Measurements from ENCODE around the gene TBX4. TPM values are rescaled to one million over a fixed set of nuclear protein-coding genes. Genes with fewer than 3 reads are reported as not detected.

The TBX4 gene
- total RNA-seq, 4 donors from 2014 or later = 0.27 TPM; not detected in 3

DNA sequence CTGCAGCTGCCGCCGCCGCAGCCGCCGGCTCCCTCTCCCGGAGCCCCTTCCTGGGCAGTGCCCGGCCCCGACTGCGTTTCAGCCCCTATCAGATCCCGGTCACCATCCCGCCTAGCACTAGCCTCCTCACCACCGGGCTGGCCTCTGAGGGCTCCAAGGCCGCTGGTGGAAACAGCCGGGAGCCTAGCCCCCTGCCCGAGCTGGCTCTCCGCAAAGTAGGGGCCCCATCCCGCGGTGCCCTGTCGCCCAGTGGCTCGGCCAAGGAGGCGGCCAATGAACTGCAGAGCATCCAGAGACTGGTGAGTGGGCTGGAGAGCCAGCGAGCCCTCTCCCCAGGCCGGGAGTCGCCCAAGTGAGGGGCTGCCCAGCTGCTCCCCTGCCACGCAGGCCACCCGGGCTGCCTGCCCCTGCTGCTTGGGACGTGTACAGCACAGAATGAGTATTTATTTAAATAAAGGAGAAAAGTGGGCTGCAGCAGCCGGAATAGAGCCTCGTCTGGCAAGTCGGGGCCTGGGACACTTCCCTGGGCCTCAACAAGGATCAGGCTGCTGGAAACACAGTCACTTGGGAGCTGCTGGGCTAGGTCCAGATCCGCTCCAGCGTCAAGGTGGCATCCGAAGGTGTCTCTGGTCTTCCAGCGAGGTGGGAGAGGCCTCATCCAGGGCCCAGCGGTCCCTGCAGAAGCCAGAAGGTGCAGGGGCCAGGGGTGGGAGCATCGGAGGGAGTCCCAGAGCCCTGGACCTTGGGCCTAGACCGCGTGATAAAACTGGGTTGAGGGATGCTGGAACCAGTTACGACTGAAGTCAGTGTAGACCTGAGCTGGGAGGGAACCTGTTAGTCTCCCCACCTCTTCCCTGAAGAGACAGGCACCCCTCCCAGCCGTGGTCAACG, 43.8 kb upstream of the TBX4 start:
- 25 to 55% methylated on average over 1 to 3 of the region's 41 CpGs for WGBS, 2 donors (ENCODE audit: low coverage in 1 of 2)
- H3K36me3 ChIP-seq = peaks cover 0 to 36% of the 10 kb centered on the region in 2 donors
- H3K4me1 ChIP-seq = peaks cover 0 to 94% (median 34%) of the 10 kb centered on the region in 3 donors
- peaks cover 56% of the 10 kb centered on the region for H3K27me3 ChIP-seq
- H3K27ac ChIP-seq = peak overlapping the region in 3 of 4 donors; percentile 56 to 94 (median 94)
- no peak for ATAC-seq
- peak overlapping the region in 1 of 2 donors; percentile 72 for H3K4me3 ChIP-seq
- TF ChIP-seq EP300 (IDR thresholded peaks at IDR 0.05) (no peak), POLR2AphosphoS5 (IDR thresholded peaks at IDR 0.05) (no peak), POLR2A (IDR thresholded peaks at IDR 0.05) (no peak)
- TF ChIP-seq, protein P1, sequence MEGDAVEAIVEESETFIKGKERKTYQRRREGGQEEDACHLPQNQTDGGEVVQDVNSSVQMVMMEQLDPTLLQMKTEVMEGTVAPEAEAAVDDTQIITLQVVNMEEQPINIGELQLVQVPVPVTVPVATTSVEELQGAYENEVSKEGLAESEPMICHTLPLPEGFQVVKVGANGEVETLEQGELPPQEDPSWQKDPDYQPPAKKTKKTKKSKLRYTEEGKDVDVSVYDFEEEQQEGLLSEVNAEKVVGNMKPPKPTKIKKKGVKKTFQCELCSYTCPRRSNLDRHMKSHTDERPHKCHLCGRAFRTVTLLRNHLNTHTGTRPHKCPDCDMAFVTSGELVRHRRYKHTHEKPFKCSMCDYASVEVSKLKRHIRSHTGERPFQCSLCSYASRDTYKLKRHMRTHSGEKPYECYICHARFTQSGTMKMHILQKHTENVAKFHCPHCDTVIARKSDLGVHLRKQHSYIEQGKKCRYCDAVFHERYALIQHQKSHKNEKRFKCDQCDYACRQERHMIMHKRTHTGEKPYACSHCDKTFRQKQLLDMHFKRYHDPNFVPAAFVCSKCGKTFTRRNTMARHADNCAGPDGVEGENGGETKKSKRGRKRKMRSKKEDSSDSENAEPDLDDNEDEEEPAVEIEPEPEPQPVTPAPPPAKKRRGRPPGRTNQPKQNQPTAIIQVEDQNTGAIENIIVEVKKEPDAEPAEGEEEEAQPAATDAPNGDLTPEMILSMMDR (IDR thresholded peaks at IDR 0.05) = no peak
- H3K9me3 ChIP-seq = no peaks in the 10 kb centered on the region

DNA sequence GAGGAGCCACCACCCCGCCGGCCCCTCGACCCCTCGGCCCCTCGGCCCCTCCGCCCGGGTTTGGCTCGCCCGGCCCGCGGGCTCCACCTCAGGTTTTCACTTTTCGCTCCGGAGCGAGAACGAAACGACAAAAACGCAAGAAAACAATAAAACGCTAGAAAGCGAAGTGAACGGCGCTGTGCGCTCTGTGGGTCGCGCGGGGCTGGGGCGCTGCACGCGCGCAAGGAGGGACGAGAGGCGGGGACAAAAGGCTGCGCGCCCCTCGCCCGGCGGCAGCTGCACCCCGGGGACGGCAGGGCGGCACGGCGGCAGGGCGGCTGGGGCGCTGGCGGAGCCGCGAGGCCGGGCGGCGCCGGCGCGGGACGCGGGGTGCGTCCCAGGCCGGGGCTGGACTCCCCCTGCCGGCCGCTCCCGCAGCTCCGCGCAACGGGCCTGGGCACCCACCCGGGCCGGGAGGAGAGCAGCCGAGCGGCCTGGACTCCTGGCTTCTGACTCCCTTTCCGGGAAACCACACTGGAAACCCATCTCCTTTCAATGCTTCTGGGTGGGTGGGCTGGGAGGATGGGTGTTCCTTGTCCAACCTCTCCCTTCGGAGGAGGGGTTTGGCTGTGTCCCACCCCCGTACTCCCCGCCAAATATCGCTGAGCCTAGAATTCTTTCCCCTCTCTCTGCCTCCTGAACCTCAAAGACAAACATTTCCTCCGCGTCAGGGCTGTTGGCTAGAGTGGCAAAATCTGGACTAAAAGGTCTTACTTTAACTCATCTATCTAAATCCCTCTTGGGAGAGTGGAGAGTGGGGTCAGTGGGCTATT, 42.7 kb upstream of the TBX4 start:
- Histone ChIP-seq H3K36me3 (peaks cover 0 to 28% of the 10 kb centered on the region in 2 donors), H3K4me1 (peaks cover 0 to 94% (median 31%) of the 10 kb centered on the region in 3 donors), H3K4me3 (peak overlapping the region; percentile 40 to 72), H3K9me3 (no peaks in the 10 kb centered on the region), H3K27me3 (peaks cover 45% of the 10 kb centered on the region), H3K27ac (peak overlapping the region; percentile 64 to 94 (median 92))
- no peak for TF ChIP-seq POLR2A (IDR thresholded peaks at IDR 0.05)
- TF ChIP-seq POLR2AphosphoS5 (IDR thresholded peaks at IDR 0.05) = peak; percentile 26
- TF ChIP-seq, protein P1 (IDR thresholded peaks at IDR 0.05) = peak in 3 of 4 experiments; percentile 63 to 73 (median 67)
- 1 to 5% methylated on average over 8 to 14 of the region's 73 CpGs for WGBS, 2 donors (ENCODE audit: low coverage in 1 of 2)
- ATAC-seq = peak; percentile 61

DNA sequence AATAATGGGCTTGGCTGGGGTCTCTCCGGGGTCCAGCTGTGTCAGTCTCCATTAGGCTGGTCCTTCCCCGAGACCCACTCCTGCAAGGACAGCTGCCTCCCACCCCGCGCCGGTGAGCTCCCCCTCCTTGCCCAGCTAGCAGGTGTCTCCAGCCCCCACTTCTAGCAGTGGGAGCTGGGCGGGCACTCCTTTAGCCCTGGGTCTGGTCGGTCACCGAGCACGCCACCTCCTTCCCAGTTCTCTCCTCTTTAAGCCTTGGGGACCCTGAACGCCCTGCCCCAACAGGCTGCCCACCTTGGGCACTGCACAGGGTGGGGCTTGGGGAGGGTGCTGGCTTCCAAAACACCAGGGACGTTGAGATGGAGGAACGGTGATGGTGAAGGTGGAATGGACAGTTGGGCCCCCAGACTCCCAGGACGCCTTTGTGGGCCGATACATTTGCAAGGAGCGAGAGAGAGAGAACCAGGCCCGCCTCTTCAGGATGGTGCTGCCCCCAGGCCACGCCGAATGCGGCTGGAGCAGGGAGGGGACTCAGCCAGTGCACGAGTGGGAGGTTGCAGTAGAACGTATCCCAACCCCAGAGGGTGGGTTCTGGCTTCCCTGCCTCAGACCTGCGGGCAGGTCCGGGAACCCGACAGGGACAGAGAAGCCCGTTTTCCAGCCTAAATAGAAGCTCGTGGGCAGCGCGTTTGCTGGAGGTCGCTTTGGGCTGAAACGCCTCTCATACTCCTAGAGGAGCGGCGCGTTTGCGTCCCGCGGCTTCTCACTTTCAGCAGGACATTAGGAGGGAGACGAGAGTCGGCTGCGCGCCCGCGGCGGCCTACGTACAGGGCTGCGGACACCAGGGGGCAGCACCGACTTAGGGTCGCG, 41.8 kb upstream of the TBX4 start:
- H3K4me1 ChIP-seq = peaks cover 0 to 93% (median 31%) of the 10 kb centered on the region in 3 donors

DNA sequence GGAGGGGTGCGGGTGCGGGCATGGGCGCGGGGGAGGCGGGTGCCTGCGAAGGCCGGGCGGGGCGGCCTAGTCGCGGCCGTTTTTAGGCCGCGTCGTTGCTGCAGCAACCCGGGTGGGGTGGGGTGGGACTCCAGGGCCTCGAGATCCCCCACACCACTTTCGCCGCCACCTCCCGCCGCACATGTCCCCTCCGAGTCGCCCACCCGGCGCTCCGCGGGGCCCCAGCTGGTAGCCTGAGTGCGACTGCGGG, 41.3 kb upstream of the TBX4 start:
- Histone ChIP-seq H3K9me3 (no peaks in the 10 kb centered on the region), H3K4me3 (peak overlapping the region; percentile 53 to 72), H3K4me1 (peaks cover 0 to 88% (median 31%) of the 10 kb centered on the region in 3 donors), H3K36me3 (peaks cover 0 to 14% of the 10 kb centered on the region in 2 donors), H3K27me3 (peaks cover 31% of the 10 kb centered on the region), H3K27ac (peak overlapping the region; percentile 64 to 94 (median 92))
- WGBS, 2 donors (ENCODE audit: low coverage in 1 of 2) = no CpG with 5 or more reads among the region's 29 CpGs
- TF ChIP-seq POLR2A (IDR thresholded peaks at IDR 0.05) (peak in 1 of 2 donors; percentile 19), POLR2AphosphoS5 (IDR thresholded peaks at IDR 0.05) (no peak)
- no peak for ATAC-seq

More for the DNA sequence above, 41.8 kb upstream of the TBX4 start:
- H3K36me3 ChIP-seq = peaks cover 0 to 20% of the 10 kb centered on the region in 2 donors
- peak overlapping the region; percentile 64 to 94 (median 92) for H3K27ac ChIP-seq
- H3K27me3 ChIP-seq = peaks cover 36% of the 10 kb centered on the region
- H3K9me3 ChIP-seq = no peaks in the 10 kb centered on the region
- TF ChIP-seq, protein P1 (IDR thresholded peaks at IDR 0.05) = peak in 3 of 4 experiments; percentile 46 to 74 (median 69)
- TF ChIP-seq POLR2AphosphoS5 (IDR thresholded peaks at IDR 0.05) (no peak), EP300 (IDR thresholded peaks at IDR 0.05) (no peak), POLR2A (IDR thresholded peaks at IDR 0.05) (no peak)
- WGBS, 2 donors (ENCODE audit: low coverage in 1 of 2) = 47% methylated on average over 2 of the region's 48 CpGs; no CpG with 5 or more reads in 1 of the 2 donors
- ATAC-seq = no peak
- H3K4me3 ChIP-seq = peak overlapping the region; percentile 53 to 72
